Stomach smooth muscle (tissue), 2 donors: ENCODE measurements around the gene TBL3.
A peak's percentile ranks its signal among the peaks of the same experiment; 100 is the strongest.

ENCODE experiments used
- H3K27ac ChIP-seq: one replicate; pipeline ENCODE4 v1.7.0; 2013; ENCODE audit warnings: mild to moderate bottlenecking, low read length, inconsistent platforms
- H3K27me3 ChIP-seq, 2 donors: one replicate each; pipeline ENCODE4 v1.7.0; 2013; ENCODE audit warnings: low read length in 2 of 2; ENCODE audit not compliant: insufficient read depth in 2 of 2, control insufficient read depth in 1 of 2
- H3K36me3 ChIP-seq, 2 donors: one replicate each; pipeline ENCODE4 v1.7.0; 2013; ENCODE audit warnings: low read length in 2 of 2; ENCODE audit not compliant: control insufficient read depth in 2 of 2, insufficient read depth in 2 of 2
- H3K4me1 ChIP-seq: one replicate; pipeline ENCODE4 v1.7.0; 2013; ENCODE audit warnings: low read length; ENCODE audit not compliant: control insufficient read depth, insufficient read depth
- H3K4me3 ChIP-seq, 2 donors: one replicate each; pipeline ENCODE4 v1.7.0; 2013; ENCODE audit warnings: low read length in 2 of 2
- H3K9ac ChIP-seq, 2 donors: one replicate each; pipeline ENCODE4 v1.7.0; 2013; ENCODE audit warnings: low read length in 2 of 2, mild to moderate bottlenecking in 1 of 2
- H3K9me3 ChIP-seq, 2 donors: one replicate each; pipeline ENCODE4 v1.7.0; 2013; ENCODE audit warnings: low read length in 2 of 2; ENCODE audit not compliant: control insufficient read depth in 2 of 2
- donor health status: healthy.
- donor health status: Pancreatic carcinoma.

The TBL3 gene

GRCh38 chr16:1985466-1986150 is 13.8 kb downstream of the TBL3 start:
- Histone ChIP-seq H3K4me3 (peak overlapping the region in 1 of 2 donors; percentile 76), H3K9ac (no peak overlapping the region)

DNA sequence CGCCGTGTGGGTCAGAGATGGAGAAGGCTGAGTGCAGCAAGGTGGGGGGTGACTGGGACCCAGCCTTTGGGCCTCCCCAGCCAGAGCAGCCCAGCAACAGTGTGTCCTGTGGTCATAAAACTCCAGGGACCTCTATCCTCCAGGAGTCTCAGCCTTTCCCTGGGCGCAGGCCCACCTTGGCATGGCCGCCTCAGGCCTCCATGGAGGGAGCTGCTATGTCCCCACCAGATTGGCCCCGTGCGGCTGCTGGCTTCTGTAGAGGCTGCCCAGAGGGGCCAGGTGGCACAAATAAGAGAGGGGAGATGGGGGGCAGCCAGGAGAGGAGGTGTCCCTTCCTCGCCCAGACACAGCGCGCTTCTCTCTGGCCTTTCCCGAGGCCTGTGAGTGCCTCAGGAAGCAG is 15.3 kb downstream of the TBL3 start:
- peaks cover 39% of the 10 kb centered on the region for H3K4me1 ChIP-seq
- H3K27ac ChIP-seq = no peak overlapping the region
- peaks cover 32% of the 10 kb centered on the region in 2 donors for H3K27me3 ChIP-seq
- H3K4me3 ChIP-seq = no peak overlapping the region
- no peaks in the 10 kb centered on the region for H3K9me3 ChIP-seq
- H3K36me3 ChIP-seq = peaks cover 11 to 16% of the 10 kb centered on the region in 2 donors
- H3K9ac ChIP-seq = no peak overlapping the region

More at GRCh38 chr16:1985466-1986150, 13.8 kb downstream of the TBL3 start:
- Histone ChIP-seq H3K36me3 (peaks cover 11 to 16% of the 10 kb centered on the region in 2 donors), H3K4me1 (peaks cover 26% of the 10 kb centered on the region), H3K27me3 (peaks cover 35 to 38% of the 10 kb centered on the region in 2 donors), H3K9me3 (no peaks in the 10 kb centered on the region), H3K27ac (no peak overlapping the region)

DNA sequence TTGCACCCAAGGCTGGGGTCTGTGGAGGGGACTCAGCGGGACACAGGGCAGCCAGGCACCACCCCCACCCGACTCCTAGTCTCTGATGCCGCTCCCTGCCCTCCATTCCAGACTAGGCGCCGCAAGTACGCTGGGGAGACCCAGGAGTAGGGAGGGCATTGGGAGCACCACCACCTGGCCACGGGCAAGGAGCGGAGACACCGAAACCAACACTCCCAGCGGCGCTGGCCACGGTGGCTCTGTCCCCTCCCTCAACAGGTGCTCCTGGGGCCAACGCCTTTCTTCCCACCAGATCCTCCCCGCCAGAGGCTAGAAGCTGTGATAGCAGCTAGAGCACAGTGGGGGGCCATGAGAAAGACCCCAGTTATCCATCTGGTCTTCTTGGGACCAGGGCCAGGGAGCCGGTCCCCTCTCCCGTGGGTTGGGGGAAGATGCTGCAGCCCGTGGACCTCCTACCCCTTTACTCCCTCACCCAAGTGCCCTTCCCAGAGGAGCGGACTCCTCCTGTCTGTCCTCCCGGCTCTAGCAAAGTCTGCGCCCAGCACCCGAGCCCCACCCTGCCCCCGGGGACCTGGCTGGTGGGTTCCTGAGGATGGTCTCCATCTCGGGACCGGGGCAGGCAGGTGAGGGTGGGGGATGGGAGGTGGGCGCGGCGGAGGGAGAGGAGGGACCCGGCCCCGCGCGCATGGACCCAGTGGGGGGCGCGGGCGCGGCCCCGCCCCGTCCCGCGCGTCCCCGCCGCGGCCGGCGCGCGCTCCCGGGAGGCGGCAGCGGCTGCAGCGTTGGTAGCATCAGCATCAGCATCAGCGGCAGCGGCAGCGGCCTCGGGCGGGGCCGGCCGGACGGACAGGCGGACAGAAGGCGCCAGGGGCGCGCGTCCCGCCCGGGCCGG is 17.6 kb downstream of the TBL3 start, which contains the start of gene SYNGR3:
Gene SYNGR3, plus strand, starts transcription at position 762 of the 892 bp plus-strand sequence. CDS start 133 bp downstream, outside the sequence.
- Histone ChIP-seq H3K27me3 (peaks cover 27 to 29% of the 10 kb centered on the region in 2 donors), H3K9me3 (no peaks in the 10 kb centered on the region), H3K4me3 (no peak within 1 kb of the TSS), H3K36me3 (peaks cover 11 to 16% of the 10 kb centered on the region in 2 donors), H3K4me1 (peaks cover 34% of the 10 kb centered on the region), H3K9ac (no peak within 1 kb of the TSS), H3K27ac (no peak within 1 kb of the TSS)

- H3K4me3 ChIP-seq = no peak overlapping the region
- H3K9ac ChIP-seq = no peak overlapping the region
- peaks cover 27 to 29% of the 10 kb centered on the region in 2 donors for H3K27me3 ChIP-seq
- peaks cover 11 to 16% of the 10 kb centered on the region in 2 donors for H3K36me3 ChIP-seq
- peaks cover 28% of the 10 kb centered on the region for H3K4me1 ChIP-seq
- H3K9me3 ChIP-seq = no peaks in the 10 kb centered on the region
- H3K27ac ChIP-seq = no peak overlapping the region
Observed at GRCh38 chr16:1990101-1990350, 18.2 kb downstream of the TBL3 start.

DNA sequence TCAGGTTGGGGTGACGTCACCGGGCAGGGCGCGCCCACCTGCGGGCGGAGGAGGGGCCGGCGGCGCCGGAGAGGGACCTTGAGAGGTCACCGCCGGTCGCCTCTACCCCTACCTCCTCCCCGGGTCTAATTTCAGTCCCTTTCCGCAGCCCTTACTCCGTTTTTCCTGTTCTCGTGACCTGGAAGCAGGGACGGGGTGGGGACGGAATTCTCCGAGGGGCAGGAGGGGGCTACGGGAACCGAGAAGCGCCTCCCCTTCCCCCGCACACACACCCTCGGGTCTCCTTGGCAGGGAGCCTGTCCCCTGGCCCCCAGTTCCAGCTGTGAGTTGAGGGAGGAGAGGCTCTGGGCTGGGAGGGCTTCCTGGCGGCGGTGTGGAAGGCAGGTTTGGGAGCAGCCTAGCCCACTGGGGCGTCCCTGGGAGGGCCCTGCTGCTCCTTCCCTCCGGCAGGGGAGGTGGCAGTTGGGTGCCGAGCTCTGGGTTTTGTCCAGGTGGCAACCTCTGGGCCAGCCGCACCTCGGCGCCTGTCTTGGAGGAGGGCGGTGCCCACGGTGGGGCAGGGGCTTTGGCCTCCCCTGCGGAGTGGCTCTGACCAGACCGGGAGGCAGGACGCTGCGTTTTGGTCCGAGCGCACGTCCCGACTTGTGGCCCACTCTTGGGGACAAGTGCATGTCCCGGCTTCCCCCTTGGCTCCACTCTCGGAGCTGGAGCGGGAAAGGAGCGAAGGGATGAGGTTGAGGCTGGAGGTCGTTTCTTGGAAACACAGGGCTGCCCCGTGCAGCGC is 18.7 kb downstream of the TBL3 start:
- H3K4me1 ChIP-seq = peaks cover 23% of the 10 kb centered on the region
- no peak overlapping the region for H3K4me3 ChIP-seq
- peaks cover 11 to 15% of the 10 kb centered on the region in 2 donors for H3K36me3 ChIP-seq
- H3K9ac ChIP-seq = no peak overlapping the region
- peaks cover 27 to 29% of the 10 kb centered on the region in 2 donors for H3K27me3 ChIP-seq
- H3K9me3 ChIP-seq = no peaks in the 10 kb centered on the region
- no peak overlapping the region for H3K27ac ChIP-seq

DNA sequence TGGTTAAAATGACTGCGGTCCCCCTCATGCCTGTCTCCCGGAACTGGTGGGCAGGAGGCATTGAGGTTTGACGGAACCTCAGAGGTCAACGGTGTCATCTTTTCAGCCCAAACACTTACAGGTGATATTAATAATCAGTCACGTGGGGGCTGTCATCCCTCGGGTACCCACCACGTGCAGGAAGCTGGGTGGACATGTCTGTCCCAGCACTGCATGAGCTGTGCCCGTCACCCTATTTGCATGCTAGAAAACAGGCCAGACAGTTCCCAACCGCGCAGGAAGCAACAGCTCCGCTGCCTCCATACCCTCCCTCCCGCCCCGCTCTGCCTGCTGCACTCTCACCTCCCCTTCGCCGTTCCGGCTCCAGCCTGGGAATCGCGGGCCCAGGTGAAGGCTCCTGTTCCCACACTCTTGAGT is 19.3 kb downstream of the TBL3 start:
- Histone ChIP-seq H3K4me3 (no peak overlapping the region), H3K36me3 (peaks cover 6 to 9% of the 10 kb centered on the region in 2 donors), H3K9me3 (no peaks in the 10 kb centered on the region), H3K27me3 (peaks cover 27 to 29% of the 10 kb centered on the region in 2 donors), H3K27ac (no peak overlapping the region), H3K4me1 (peaks cover 22% of the 10 kb centered on the region), H3K9ac (no peak overlapping the region)

DNA sequence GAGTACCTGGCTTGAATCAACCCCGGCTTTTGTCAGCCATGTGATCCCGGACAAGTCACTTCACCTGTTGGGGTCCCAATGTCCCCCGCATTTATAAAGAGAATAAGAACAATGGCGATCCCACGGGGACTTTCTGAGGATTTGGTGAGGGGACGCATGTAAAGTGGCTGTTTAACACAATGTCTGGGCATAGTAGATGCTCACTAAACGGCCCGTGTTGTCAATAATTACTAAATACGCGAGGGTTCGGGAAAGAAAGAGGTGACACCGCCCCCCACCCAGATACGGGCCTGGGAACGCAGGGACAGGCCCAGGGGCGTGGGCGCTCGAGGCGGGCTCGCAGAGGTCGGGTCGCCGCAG is 19.7 kb downstream of the TBL3 start:
- no peak overlapping the region for H3K9ac ChIP-seq

DNA sequence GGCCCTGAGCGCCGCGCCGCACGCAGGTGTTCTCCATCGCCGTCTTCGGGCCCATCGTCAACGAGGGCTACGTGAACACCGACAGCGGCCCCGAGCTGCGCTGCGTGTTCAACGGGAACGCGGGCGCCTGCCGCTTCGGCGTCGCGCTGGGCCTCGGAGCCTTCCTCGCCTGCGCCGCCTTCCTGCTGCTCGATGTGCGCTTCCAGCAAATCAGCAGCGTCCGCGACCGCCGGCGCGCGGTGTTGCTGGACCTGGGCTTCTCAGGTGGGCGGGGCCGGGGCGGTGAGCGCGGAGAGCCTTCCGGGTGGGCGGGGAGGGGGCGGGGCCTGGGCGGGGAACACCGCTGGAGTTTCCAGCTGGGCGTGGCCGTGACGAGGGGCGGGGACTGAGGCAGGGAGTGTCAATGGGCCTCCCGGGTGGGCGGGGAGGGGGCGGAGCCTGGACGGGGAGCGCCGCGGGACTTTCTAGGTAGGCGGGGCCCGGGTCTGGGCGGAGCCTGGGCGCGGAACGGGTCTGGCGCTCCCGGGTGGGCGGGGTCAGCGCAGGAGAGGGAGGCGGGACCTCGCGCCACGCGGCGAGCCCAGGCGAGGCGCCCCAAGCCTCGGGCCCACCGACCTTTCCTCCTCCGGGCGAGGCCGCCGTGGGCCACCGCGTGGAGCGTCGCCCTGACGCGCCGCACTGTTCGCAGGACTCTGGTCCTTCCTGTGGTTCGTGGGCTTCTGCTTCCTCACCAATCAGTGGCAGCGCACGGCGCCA is 20.3 kb downstream of the TBL3 start:
- peak overlapping the region; percentile 40 to 60 for H3K4me3 ChIP-seq

More for the DNA sequence above, 19.7 kb downstream of the TBL3 start:
- peak overlapping the region in 1 of 2 donors; percentile 60 for H3K4me3 ChIP-seq
- no peaks in the 10 kb centered on the region for H3K9me3 ChIP-seq
- H3K27ac ChIP-seq = no peak overlapping the region
- peaks cover 27 to 29% of the 10 kb centered on the region in 2 donors for H3K27me3 ChIP-seq
- H3K36me3 ChIP-seq = peaks cover 2 to 5% of the 10 kb centered on the region in 2 donors
- H3K4me1 ChIP-seq = peaks cover 22% of the 10 kb centered on the region

DNA sequence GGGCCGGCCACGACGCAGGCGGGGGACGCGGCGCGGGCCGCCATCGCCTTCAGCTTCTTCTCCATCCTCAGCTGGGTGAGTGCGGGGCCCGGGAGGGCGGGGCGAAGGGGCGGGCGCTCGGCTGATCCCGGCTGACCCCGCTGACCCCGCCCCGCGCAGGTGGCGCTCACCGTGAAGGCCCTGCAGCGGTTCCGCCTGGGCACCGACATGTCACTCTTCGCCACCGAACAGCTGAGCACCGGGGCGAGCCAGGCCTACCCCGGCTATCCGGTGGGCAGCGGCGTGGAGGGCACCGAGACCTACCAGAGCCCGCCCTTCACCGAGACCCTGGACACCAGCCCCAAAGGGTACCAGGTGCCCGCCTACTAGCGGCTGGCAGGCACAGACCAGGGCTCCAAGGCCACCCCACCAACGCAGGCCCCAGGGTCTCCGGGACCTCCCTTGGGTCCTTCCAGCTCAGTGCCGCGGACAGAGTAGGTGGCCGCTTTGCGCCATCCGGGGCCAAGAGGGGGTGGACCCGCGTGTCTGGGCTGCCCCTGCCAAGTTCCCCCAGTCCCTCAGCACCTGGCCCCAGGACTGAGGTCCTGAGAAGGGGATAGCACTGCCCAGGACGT is 21.0 kb downstream of the TBL3 start:
- H3K27ac ChIP-seq = no peak overlapping the region

More for the DNA sequence above, 20.3 kb downstream of the TBL3 start:
- Histone ChIP-seq H3K9me3 (no peaks in the 10 kb centered on the region), H3K27me3 (peaks cover 27 to 29% of the 10 kb centered on the region in 2 donors), H3K4me1 (peaks cover 22% of the 10 kb centered on the region), H3K9ac (no peak overlapping the region), H3K27ac (no peak overlapping the region), H3K36me3 (peaks cover 0 to 2% of the 10 kb centered on the region in 2 donors)

More for the DNA sequence above, 21.0 kb downstream of the TBL3 start:
- Histone ChIP-seq H3K9ac (no peak overlapping the region), H3K27me3 (peaks cover 27 to 29% of the 10 kb centered on the region in 2 donors), H3K9me3 (no peaks in the 10 kb centered on the region), H3K4me3 (no peak overlapping the region), H3K4me1 (peaks cover 22% of the 10 kb centered on the region), H3K36me3 (peaks cover 0 to 3% of the 10 kb centered on the region in 2 donors)
